GM10266 (cell line): ENCODE results near the gene GRM8.
A peak's percentile ranks its signal among the peaks of the same experiment; 100 is the strongest.
"Not testable (repeated sequence)": the region's sequence is repeated elsewhere in the genome, so short reads cannot be mapped to it uniquely, and the experiment has no call there.

Experiments used
- DNase-seq: peaks from one replicate; pipeline ENCODE4 v3.0.0; 2012; ENCODE audit errors: extremely low spot score
- TF ChIP-seq, protein P1 (sequence below): IDR thresholded peaks from 2 replicates; pipeline ENCODE4 v1.5.1; 2012; ENCODE audit warnings: mild to moderate bottlenecking, low read depth; ENCODE audit not compliant: control insufficient read depth, insufficient read depth; ENCODE audit errors: missing control alignments

The GRM8 gene

DNA sequence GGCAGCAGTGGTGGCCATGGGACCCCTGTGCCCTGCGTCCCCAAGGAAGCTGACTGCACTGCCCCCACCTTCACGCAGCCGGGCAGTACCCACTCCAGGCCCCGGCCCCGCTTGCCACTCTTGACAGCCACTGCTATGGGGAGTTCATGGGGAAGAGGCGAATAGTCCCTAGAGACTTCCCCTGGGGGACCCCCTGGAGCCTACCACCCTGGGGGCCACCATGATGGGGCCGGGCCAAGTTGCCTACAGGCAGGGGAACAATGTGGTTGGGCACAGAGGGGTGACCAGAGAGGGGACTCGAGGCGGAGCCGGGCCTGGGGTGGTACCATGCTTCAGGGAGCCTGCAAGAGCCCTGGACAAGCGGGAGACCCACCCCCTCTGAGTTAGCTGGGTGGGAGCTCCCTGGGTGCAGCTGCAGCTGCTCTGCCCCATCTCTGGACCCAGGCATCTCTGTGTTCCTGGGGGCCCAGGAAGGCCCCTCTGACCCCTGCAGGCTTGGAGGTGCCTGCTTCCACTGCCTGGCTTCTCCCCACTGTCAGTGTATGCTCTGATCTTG lies 567.6 kb downstream of the GRM8 start:
- TF ChIP-seq, protein P1, sequence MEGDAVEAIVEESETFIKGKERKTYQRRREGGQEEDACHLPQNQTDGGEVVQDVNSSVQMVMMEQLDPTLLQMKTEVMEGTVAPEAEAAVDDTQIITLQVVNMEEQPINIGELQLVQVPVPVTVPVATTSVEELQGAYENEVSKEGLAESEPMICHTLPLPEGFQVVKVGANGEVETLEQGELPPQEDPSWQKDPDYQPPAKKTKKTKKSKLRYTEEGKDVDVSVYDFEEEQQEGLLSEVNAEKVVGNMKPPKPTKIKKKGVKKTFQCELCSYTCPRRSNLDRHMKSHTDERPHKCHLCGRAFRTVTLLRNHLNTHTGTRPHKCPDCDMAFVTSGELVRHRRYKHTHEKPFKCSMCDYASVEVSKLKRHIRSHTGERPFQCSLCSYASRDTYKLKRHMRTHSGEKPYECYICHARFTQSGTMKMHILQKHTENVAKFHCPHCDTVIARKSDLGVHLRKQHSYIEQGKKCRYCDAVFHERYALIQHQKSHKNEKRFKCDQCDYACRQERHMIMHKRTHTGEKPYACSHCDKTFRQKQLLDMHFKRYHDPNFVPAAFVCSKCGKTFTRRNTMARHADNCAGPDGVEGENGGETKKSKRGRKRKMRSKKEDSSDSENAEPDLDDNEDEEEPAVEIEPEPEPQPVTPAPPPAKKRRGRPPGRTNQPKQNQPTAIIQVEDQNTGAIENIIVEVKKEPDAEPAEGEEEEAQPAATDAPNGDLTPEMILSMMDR = no peak
- DNase-seq = no peak

DNA sequence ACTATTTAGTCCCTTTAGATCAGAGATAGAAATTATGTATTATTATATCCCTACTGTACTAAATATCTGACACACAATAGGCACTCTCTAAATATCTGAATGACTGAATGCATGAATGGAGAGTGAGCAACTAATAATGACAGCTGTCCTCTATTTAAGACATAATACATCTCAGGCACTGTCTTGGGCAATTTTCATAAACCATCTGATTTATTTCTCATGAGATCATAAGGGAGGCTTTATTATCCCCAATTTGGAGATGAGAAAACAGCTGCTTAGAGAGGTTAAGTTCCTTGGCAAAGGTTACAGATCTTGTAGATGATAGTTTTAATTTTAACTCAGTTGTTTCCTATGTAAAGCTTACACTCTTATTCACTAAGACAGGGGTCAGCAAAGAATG lies 570.6 kb downstream of the GRM8 start:
- TF ChIP-seq, protein P1 = no peak

DNA sequence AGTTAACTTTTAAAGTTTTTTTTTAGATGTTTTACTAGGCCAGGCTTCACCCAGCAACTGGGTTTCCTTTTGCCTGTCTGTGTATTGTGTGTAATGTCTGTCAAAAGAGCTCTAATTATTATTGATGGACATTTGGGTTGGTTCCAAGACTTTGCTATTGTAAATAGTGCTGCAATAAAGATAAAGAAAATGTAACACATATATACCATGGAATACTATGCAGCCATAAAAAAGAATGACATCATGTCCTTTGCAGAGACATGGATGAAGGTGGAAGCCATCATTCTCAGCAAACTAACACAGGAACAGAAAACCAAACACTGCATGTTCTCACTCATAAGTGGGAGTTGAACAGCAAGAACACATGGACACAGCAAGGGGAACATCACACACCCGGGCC lies 584.0 kb downstream of the GRM8 start:
- not testable (repeated sequence) for DNase-seq

More for the DNA sequence above, 570.6 kb downstream of the GRM8 start:
- no peak for DNase-seq

DNA sequence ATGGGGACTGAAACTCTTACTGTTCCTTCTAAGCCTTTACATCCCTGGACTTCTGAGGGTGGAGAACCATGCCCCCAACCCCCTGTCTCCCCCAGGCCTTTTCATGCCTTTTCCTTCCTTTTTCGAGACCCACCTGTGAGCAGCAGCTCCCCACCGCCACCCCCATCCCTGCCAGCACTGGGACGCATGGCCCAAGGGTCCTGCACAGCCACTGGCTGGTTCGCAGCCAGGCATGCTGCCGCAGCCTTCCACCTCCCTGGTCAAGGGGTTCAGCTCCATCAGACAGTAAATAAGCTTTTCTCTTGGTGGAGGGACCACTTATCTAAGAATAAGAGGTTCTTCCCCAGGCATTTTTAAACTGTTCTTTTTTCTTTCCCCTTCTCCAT lies 584.4 kb downstream of the GRM8 start:
- TF ChIP-seq, protein P1 = no peak
- DNase-seq = no peak

DNA sequence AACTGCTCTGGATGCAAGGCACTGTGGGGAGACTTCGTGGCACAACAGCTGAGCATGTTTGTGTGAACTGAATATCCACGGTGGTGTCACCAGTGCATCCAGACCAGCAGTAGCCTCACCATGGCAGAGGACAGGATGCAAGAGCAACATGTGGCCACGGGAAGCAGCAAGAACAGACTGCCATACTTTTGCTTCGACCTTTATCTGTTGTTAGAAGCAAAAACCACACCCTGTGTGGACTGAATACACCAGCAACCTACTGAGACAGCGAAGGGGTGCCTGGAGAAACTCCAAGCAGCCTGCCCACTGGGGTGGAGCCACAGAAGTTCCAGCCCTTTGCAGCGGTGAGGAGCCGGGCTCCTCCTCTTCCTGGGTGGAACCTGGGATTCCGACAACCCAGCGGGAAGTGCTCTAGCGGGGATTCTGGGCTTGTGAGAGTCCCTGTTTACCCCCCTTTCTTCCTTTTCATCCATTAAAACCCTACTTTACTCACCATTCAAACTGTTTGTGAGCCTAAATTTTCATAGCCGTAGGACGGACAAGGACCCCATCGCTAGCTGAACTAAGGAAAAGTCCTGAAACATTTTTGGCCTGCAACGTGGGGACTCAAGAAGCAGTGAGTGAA lies 584.9 kb downstream of the GRM8 start:
- DNase-seq = no peak
- TF ChIP-seq, protein P1 = no peak

DNA sequence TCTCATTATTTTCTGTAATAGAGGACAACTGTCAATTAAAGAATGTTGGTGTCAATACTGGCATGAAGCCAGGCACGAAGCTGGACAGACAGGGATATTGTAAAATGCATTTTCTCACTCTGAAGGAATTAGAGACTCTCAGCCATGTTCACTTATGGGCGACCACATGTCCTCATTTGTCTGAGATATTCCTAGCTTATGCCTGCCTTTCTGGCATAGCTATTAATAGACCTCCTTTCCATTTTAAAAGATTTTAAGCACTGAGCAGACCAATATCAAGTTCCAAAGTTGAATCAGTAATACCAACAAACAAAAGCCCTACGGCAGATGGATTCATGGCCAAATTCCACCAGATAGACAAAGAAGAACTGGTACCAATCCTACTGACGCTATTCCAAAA lies 589.9 kb downstream of the GRM8 start:
- TF ChIP-seq, protein P1 = no peak

DNA sequence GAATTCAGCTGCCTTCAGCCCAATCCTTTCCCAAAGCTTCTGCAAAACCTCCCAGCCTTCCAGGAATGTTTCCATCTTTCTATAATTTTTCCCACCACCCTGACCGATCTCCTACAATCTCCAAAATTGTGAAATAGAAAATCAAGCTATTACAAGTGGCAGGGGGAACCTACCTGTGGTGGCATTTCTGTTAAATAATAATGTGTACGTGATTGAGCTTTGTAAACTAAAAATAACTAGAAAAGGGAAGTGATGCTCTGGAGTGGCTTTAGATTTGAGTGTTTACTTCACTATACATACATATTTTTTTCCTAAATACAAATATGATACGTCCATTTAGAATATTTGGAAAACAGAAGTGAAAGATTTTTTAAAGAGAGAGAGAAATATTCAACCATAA lies 593.6 kb downstream of the GRM8 start:
- DNase-seq = peak; percentile 25

More for the DNA sequence above, 589.9 kb downstream of the GRM8 start:
- DNase-seq = no peak

DNA sequence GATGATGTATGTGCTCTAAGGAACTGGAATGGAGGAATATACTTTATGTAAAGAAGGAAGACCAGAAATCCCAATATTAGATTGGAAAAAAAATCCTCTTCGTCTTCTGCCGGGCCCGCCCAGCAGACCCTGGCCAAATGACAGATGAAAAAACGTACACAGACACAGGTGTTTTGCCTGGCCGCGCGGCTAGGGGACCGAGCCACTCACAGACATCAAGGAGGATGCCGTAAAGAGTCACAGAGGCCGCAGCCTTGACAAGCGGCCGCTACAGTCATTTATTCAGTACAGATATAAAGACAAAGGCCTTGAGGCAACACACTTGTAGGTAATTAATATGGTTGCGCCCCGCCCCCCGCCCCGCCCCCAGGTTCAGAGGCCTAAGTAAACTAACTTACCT lies 594.1 kb downstream of the GRM8 start:
- DNase-seq = no peak
- TF ChIP-seq, protein P1 = no peak

More for the DNA sequence above, 593.6 kb downstream of the GRM8 start:
- TF ChIP-seq, protein P1 = no peak
